Stimulated activated CD4-positive, alpha-beta T cell treated with anti-CD3 and anti-CD28 coated beads, TNF-alpha, amount 100 ng/mL, for 4 hours (primary cell): ENCODE results near the gene HDAC4.

Experiments
- DNase-seq, 3 experiments: peaks; one replicate each; pipeline ENCODE4 v3.0.0-alpha.2; 2020; ENCODE audit warnings: low read depth in 3 of 3

The HDAC4 gene

GRCh38 chr2:239141021-239141760 lies 259.6 kb downstream of the HDAC4 start:
- DNase-seq: no peak

DNA sequence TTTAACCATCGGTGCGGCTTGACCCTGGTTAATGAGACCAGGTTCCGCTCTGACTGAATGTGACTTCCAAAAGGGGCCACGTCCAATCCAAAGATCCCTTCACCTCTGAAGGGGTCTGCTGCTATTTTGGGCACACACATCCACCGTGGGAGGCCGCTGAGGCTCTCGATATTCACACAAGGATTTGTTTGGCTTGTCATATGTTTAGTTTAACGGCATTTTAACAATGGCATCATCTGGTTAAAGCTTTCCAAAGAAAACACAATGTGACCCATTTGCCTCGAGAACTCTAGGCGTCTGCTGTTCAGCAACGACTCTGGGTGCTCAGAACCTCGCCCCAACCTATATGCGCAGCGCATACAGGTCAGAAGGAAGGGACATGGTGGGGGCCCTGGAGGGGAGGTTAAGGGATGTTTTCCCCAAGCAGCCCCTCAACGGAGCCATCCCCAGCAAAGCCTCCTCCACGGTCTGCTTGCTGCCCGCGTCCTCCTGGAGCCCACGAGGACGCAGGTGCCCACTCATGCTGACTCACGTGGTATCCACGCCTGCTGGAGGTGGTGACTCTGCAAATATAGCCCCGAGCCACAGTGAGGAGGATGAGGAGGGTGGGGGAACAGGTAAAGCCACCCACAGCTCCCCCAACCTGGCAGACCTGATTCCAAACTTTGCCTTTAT lies 260.3 kb downstream of the HDAC4 start:
- no peak for DNase-seq

- DNase-seq: no peak
Measured at GRCh38 chr2:239139566-239139965, 261.3 kb downstream of the HDAC4 start.

DNA sequence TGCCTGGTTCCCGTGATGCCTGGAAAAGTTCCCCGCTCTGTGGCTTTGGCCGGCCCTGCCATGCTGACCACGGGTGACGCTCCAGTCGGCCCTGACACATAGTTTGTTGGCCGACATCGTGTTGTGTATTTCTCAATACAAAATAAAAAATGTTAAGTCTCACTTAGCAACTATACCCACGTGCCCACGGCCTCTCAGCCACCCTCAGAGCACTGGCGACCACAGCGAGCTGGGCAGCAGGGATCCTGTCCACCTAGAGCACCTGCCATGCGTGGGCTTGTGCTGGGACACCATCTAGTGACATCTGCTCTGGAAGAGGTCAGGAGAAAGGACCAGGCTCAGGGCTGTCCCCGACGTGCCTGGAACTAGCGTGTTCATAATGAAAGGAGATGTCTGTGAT lies 261.7 kb downstream of the HDAC4 start:
- DNase-seq: no peak

DNA sequence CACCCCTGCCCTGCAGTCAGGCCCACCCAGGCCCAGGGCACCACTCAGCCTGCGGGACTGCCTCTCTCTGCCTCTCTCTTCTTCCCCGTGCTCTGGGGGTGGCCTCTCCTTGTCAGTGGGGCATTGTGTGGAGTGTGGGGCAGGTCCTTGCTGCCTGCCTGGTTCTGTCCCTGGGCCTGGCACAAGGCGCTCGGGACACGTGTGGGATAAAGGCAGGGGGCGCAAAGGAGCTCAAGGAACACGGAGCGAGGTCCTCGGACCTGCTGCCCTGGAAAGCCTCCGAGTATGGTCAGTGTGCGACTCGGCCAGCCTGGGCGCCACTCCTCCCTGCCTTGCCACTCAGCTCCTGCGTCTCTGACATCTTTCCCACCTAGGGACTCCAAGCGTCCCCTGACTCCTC lies 262.2 kb downstream of the HDAC4 start:
- DNase-seq: no peak

- DNase-seq: no peak
Measured at GRCh38 chr2:239137898-239138283, 262.9 kb downstream of the HDAC4 start.

DNA sequence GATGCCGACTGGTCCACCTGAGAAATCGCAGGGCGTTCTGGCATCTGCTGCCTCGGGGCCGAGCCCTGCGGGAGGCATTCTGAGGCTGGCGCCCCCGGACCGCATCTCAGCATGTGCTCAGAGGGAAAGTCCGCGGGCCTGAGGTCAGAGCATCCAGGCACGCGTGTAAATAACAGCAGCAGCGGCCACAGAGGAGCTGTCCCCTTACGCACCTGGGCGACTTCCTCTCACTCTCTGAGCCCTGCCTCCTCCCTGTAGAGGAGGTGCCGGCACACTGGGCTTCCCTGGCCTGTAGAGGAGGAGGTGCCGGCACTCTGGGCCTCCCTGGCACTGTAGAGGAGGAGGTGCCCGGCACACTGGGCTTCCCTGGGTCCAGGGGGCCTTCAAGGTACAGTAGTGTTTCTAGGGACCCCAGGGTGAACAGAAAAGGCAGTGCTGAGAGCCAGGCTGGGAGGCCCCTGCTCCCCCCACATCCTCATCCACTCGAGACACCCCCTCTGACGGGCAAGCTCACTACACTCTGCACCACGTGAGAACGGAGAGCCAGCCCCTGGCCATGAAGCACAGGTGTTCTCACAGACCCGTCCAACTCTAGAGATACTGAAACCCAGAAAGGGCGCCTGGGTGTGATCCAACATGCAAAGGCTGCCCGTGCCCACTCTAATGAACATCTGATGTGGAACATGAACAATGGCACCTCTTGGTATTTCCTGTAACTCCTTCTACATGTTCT lies 263.5 kb downstream of the HDAC4 start:
- no peak for DNase-seq

DNA sequence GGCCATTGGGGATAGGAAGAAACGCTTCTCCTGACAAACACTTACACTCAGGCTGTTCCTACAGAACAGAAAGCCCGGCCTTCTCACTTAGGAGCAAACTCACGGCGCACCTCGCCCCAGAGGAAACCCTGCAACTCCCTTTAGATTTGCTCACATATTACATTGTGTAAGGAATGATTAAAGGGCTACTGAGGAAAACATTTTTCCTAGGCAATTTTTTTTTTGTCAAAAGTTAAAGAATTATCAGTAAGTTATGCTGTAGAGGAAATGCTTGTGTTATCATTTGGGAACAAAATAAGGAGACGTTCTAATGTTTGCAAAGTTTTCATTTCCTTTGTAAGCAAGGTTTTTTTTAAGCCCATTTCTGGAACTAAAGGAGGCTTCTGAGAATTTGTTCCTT lies 264.1 kb downstream of the HDAC4 start:
- no peak for DNase-seq

DNA sequence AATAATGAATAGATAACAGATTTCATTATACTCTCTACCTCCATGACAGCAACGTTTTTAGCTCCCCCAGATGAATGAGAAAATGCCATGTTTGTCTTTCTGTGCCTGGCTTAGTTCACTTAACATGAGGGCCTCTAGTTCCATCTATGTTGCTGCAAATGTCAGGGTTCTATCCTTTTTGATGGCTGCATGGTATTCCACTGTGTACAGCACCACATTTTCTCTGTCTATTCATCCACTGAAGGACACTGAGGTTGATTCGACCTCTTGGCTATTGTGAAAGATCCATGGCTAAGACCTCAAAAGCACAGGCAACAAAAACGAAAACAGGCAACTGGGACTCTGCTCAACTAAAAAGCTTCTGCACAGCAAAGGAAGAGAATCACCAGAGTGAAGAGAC lies 264.6 kb downstream of the HDAC4 start:
- DNase-seq: no peak

- DNase-seq: no peak
Measured at GRCh38 chr2:239135531-239135930, 265.3 kb downstream of the HDAC4 start.

GRCh38 chr2:239133945-239134570 lies 266.8 kb downstream of the HDAC4 start:
- DNase-seq: no peak

- no peak for DNase-seq
Measured at GRCh38 chr2:239132786-239133185, 268.0 kb downstream of the HDAC4 start.

DNA sequence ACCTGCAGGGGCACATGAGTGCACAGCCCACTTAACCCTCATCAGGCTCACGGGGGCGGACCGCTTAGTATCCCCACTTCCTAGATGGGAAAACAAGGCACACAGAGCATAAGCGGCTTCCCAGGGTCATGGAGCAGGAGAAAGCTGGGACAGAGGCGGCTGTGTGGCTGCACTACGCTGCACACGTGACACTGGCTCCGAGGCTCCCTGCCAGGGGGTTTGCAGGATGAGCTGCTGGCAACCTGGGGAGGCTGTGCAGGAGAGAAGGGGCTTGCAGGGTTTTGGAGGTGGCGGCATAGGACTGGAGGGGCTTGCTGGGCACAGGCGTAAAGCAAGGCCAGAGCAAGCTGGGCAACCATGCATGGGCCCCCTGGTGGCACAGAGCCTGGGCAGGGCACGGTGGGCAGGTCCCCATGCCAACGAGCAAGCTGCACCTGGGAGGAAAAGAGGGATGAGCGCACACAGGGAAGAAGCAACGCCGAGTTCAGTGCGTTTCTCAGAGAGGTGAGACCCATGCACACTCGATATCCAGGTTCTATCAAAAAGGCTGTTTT lies 268.6 kb downstream of the HDAC4 start:
- DNase-seq: no peak

DNA sequence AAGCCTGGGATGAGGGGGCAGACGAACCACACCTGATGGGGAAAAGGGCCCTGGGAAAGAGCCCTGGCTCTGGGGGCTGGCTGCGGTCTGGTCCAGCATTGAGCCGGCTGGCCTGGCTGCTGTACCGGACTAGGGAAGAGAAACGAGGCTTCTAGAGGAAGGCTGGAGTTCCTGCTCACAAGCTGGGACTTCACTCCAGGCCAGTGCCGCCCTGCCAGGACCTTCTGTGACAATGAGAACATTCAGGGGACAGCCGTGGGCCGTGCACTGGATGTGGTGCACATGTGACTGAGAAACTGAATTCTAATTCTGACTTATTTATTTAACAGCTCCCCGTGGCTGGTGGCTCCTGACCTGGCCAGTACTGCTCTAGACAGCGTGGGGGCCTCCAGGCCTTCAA lies 269.3 kb downstream of the HDAC4 start:
- no peak for DNase-seq

DNA sequence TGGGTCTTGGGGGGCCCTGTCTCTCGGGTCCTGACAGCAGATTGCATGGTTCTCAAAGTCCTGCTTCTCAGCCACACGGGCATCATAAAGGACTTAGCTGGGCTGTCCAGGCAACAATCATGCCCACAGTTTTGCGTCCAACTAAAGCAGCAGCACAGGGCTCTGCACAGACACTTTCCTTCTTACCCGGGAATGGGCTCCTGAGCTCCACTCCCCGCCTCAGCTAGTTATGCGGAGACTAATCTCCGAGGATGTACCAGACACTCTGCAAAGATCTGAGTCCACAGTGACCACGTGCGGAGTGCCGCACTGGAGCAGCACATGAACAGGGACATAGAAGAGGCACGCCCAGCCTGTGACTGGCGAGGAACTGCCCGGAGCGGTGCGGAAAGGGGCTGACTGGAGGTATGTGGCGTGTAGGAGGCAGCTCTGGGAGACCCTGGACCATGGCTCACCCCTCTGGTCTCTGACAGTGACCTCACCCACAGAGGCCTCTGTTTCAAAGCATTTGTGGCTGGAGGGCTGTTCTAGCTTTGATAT lies 270.0 kb downstream of the HDAC4 start:
- DNase-seq: no peak

DNA sequence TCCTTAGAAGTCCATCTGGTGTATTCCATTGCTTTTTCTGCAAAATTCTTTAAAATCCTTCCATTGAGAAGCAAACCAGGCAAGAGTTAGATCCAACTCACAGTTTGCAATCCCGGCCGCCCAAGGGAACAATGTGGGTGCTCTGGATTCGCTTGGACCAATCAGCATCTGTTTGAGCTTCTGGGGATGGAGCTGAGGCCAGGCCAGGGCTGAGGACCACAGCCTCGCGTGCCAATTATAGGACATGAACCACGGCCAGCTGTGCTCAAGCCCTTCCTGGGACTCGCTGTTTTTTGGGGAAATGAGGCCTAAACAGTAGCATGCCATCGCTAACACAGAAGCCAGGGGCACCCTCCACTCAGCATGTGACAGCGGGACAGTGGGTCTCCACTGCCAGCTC lies 270.8 kb downstream of the HDAC4 start:
- no peak for DNase-seq

DNA sequence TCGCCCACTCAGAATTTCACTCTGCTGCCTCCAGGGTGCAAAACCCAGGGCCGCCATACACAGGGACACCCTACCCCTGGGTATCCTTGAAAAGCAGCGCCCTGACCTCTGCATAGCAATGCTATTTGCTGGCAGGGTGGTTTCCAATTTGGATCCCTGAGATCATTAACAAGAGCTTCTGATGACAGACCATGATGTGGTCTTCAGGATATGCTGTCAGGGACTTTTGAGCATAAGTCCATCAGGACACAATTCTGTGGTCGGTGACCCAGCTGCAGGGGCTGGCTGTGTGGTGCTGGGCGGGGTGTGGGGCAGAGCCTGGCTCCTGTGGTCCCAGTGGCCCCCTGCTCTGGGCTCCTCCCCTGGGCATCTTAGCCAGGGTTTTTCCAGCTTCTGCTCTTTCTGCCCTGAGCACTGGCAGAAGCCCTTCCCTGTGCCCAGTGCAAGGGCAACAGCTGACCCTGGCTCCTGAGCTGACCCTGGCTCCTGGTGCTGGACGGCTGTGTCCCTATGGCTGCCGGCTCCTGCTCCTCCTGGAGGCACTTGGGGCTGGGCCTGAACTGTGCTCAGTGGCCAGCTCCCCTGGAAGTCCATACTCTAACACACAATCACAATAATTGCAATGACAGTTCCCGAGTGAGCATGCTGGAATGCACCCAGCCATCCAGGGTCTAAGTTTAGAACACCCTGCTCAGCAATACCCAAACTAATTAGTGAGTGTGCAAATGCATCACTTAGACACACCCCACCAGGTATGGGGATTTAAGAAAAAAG lies 271.5 kb downstream of the HDAC4 start:
- no peak for DNase-seq

DNA sequence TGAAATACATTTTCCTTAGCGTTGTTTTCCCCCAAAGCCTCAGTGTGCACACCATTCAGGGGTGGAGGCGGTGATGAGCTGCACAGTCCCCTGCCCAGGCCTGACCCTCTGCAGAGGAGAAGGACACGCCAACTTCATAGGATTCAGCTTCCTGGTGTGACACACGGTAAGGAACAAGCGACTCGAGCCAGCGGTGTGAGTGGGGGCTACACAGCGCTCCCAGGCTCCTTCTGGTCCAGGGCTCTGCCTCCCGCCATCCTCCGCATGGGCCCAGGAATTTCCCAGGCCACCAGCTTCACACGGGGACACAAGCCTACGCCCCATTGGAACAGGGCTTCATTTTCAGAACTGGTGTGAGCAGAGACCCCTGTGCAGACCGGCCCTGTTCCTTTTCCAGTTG lies 272.1 kb downstream of the HDAC4 start:
- DNase-seq: no peak

- DNase-seq: no peak
Measured at GRCh38 chr2:239127513-239127912, 273.3 kb downstream of the HDAC4 start.

DNA sequence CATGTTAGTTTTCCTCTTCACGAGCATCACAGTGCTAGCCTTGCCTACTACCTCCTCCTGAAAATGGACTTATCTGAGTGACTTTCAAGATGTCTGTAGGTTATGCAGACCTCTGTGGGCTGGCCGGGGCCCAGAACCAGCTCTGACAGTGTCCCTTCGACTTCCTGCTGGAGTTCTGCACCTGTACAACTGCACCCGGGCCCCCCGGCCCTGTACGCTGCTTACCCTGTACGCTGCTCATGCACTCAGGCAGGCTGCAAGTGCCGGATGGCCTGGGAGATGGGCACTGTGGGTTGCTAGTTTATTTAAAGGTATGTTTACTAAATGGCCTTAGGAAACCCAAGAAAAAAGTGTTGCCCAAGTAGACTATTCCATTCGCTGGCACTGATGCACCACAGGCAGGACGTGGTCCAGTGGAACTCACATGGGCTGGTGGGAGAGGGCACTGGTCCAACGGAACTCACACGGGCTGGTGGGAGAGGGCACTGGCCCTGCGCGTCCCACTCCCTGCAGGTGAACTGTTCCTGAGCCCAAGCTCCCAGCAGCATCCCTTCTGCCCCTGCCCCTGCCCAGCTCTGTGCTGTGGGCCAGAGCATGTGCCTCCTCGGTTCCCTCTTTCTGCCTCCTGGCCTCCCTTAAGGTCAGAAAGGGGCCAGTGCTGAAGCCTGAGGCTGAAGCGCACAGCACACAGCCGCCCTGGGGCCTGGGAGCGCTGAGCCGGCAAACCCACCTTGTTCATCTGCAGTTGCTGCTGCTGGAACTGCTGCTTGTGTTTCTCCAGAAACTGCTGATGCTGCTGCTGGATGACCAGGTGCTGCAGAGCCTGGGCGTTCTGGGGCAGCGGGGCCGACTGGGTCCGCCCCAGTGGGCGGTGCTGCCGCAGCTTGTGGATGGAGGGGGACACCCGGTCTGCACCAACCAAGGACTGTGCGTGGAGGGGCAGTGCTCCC lies 274.8 kb downstream of the HDAC4 start:
- DNase-seq: no peak
